Omental fat pad (tissue), 4 donors: ENCODE data around the gene DOCK6. TPM values are rescaled to one million over a fixed set of nuclear protein-coding genes. Genes with fewer than 3 reads are reported as not detected.
"Not testable (repeated sequence)": the region's sequence is repeated elsewhere in the genome, so short reads cannot be mapped to it uniquely, and the experiment has no call there.

Source experiments
- ATAC-seq: fragments of 150-250 bp; one replicate; pipeline ENCODE4 v1.9.1; 2016; ENCODE audit warnings: mild to moderate bottlenecking, moderate library complexity; ENCODE audit not compliant: low FRiP score
- DNase-seq: peaks from one replicate; pipeline ENCODE4 v3.0.0-alpha.2; 2019; ENCODE audit warnings: low spot score
- total RNA-seq, 4 donors: library from RNA; depleted of rRNA; stranded (reverse); fragments of >200 nt; gene quantifications; one replicate each; pipeline ENCODE4 v1.1.0, GENCODE V29; 2016
- TF ChIP-seq, protein P1 (sequence below), 3 donors: fragments of 450-650 bp; IDR thresholded peaks; one replicate each; pipeline ENCODE4 v1.5.1; 2016 to 2017; ENCODE audit warnings: antibody characterized with exemption in 3 of 3, mild to moderate bottlenecking in 3 of 3, moderate library complexity in 2 of 3

Gene DOCK6
- total RNA-seq, 4 donors from 2014 or later: 17.1 to 109 (median 41.4) TPM

DNA sequence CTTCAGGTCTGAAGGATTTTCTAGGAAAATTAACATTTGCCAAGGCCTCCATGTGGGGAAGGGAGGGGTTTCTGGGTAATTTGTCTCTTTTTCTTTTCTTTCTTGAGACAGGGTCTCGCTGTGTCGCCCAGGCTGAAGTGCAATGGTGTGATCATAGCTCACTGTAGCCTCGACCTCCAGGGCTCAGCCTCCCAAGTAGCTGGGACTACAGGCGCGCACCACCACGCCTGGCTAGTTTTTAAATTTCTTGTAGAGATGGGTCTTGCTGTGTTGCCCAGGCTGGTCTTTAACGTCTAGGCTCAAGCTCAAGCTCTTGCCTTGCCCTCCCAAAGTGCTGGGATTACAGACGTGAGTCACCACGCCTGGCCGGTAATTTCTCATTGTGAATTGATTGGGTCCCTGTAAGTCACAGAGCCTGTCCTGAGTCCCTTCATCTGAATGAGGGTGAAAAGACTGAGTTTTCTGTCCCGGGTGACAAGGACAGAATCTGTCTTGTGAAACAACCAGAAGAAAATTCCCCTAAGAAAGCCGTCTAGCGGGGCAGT, 96.8 kb downstream of the DOCK6 start:
- ATAC-seq: no peak
- TF ChIP-seq, protein P1, sequence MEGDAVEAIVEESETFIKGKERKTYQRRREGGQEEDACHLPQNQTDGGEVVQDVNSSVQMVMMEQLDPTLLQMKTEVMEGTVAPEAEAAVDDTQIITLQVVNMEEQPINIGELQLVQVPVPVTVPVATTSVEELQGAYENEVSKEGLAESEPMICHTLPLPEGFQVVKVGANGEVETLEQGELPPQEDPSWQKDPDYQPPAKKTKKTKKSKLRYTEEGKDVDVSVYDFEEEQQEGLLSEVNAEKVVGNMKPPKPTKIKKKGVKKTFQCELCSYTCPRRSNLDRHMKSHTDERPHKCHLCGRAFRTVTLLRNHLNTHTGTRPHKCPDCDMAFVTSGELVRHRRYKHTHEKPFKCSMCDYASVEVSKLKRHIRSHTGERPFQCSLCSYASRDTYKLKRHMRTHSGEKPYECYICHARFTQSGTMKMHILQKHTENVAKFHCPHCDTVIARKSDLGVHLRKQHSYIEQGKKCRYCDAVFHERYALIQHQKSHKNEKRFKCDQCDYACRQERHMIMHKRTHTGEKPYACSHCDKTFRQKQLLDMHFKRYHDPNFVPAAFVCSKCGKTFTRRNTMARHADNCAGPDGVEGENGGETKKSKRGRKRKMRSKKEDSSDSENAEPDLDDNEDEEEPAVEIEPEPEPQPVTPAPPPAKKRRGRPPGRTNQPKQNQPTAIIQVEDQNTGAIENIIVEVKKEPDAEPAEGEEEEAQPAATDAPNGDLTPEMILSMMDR (IDR thresholded peaks at IDR 0.05): no peak
- no peak for DNase-seq

DNA sequence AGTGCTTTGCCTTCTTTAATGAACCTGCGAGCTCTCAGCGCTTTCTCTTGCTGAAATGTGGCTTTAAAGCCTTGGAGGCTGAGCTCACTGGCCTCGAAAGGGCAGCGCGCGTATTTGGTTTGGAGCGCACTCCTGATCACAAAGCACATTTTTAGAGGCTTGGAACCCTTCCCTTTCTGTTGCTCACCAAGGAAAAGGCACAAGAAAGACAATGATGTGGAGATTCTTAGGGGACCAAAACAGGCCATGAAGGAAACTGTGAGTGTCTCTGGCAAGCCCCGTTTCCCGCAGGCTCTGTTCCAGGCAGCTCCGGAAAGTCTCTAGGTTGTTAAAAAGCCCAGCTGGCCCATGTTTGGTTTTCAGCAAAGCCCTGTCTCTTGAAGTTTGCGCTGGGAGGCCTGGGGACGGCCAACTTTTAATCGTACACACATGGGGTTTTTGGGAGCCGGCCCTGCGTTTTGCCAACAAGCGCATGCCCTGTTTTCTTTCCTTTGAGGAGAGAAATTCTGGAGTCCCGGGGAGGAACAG, 97.4 kb downstream of the DOCK6 start:
- TF ChIP-seq, protein P1 (IDR thresholded peaks at IDR 0.05): no peak
- ATAC-seq (no peak), DNase-seq (no peak)

DNA sequence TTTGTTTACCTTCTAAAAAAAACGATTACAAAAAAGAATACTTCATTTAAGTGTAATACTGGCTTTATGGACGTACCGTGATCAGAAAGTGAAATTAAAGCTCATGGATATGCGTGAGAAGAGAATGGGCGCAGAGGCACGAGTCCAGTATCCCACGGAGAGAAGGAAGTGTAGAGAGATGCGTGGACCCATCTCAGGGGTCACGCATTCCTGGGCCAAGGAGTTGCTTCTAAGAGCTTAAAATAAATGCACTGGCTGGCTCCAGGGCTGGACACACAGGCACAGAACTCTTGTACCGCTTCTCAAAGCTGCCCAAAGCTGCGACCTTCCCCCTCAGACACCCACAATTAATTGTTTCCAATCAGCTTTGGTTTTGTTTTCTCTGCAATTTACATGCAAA, 98.0 kb downstream of the DOCK6 start:
- ATAC-seq (no peak), DNase-seq (no peak)
- TF ChIP-seq, protein P1 (IDR thresholded peaks at IDR 0.05): no peak

DNA sequence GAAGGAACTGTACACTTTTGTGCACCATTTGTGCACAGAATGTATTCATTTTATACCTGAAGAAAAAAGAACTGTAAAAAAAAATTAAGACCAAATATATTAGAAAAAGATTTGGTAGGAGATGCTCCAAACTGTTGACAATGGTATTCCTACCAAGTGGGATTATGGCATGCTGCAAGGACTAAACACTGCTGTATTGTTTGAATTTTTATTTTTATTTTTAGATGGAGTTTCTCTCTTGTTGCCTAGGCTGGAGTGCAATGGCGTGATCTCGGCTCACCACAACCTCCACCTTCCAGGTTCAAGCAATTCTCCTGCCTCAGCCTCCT, 101.9 kb downstream of the DOCK6 start:
- ATAC-seq: not testable (repeated sequence)

DNA sequence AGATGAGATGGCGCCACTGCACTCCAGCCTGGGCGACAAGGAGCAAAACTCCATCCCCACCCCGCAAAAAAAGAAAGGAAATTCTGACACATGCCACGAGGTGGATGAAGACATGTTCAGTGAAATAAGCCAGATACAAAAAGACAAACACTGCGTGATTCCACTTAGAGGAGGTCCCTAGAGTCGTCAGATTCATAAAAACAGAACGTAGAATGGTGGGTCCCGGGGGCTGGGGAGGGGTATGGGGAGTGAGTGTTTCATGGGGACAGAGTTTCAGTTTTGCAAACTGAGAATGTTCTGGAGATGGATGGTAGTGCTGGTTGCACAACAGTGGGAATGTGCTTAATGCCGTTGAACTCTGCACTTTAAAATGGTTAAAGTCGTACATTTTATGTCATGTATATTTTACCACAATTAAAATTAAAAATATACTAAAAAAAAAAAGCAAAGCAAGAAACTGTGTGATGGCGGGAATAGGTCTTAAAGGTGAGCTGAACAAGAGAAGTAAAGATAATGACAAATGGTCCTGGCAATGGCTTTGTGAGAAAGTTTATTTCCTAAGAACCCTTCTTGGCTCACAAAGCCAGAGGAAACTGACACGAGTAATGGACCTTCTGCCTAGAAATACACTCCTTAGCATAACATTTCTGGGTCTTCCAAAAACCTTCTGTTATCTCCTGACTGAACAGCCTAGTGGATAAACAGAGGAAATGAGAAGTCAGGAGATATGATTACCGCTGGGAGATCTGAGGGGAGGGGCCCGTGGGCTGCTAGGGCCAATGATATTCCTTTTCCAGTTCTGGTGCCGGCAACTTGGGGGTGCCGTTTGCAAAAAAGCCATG, 102.5 kb downstream of the DOCK6 start:
- ATAC-seq (peak; percentile 15), DNase-seq (no peak)
- TF ChIP-seq, protein P1 (IDR thresholded peaks at IDR 0.05): no peak

More for the DNA sequence above, 101.9 kb downstream of the DOCK6 start:
- not testable (repeated sequence) for DNase-seq

GRCh38 chr19:11155373-11156120, 106.8 kb downstream of the DOCK6 start, which contains the start of gene SPC24:
TSS of gene SPC24 (minus strand) at chr19:11155782. CDS start at chr19:11155776, 6 bp downstream.
- DNase-seq (peak; percentile 78), ATAC-seq (peak; percentile 93)
- TF ChIP-seq, protein P1 (IDR thresholded peaks at IDR 0.05): no peak

- ATAC-seq (no peak), DNase-seq (no peak)
- TF ChIP-seq, protein P1 (IDR thresholded peaks at IDR 0.05): no peak
Observed at GRCh38 chr19:11154683-11155047, 107.7 kb downstream of the DOCK6 start.
